ENCODE data around the gene ST6GALNAC1. TPM values are rescaled to one million over a fixed set of nuclear protein-coding genes. Genes with fewer than 3 reads are reported as not detected.

ST6GALNAC1 gene
- total and polyA plus RNA-seq, 2 of the 13 experiments (the other 11 are each of a cell fraction or from before 2014, with no cell fraction given): not detected

GRCh38 chr17:76672270-76672851 lies 28.8 kb upstream of the ST6GALNAC1 start (continued):
- TF ChIP-seq CBX1 (IDR thresholded peaks at IDR 0.05; ENCODE audit: low read depth) (no peak), MAX (IDR thresholded peaks at IDR 0.05) (no peak; the same call in 1 of the 2 replicates), AGO2 (optimal IDR thresholded peaks at IDR 0.05; ENCODE audit: low read depth, low read length) (no peak), ZFP36 (IDR thresholded peaks at IDR 0.05; ENCODE audit: borderline replicate concordance, low read depth, low read length, partially characterized antibody) (no peak), MATR3 (CRISPR knock-in tag; IDR thresholded peaks at IDR 0.05) (no peak), ZNF850 (CRISPR knock-in tag; conservative IDR thresholded peaks at IDR 0.05) (no peak), TFDP1 (CRISPR knock-in tag; IDR thresholded peaks at IDR 0.05; ENCODE audit: borderline replicate concordance) (peak; percentile 29; the same call in 1 of the 2 replicates), NKX3-1 (CRISPR knock-in tag; IDR thresholded peaks at IDR 0.05) (no peak), MZF1 (CRISPR knock-in tag; IDR thresholded peaks at IDR 0.05; ENCODE audit: borderline replicate concordance) (no peak), PRMT3 (CRISPR knock-in tag; IDR thresholded peaks at IDR 0.05; ENCODE audit: borderline replicate concordance, low read depth) (no peak), TCF7L2 (IDR thresholded peaks at IDR 0.05; ENCODE audit: low read depth, low read length) (no peak), ONECUT2 (CRISPR knock-in tag; IDR thresholded peaks at IDR 0.05) (peak; percentile 23; the same call in 1 of the 2 replicates), ZFP36L2 (CRISPR knock-in tag; IDR thresholded peaks at IDR 0.05) (no peak), SP5 (CRISPR knock-in tag; IDR thresholded peaks at IDR 0.05; ENCODE audit: borderline replicate concordance, low read depth) (peak; percentile 91), ZNF275 (CRISPR knock-in tag; IDR thresholded peaks at IDR 0.05; ENCODE audit: borderline replicate concordance) (no peak), CHD4 (IDR thresholded peaks at IDR 0.05; ENCODE audit: borderline replicate concordance, low read length) (no peak), ZNF263 (CRISPR knock-in tag; IDR thresholded peaks at IDR 0.05) (no peak), GATAD2A (CRISPR knock-in tag; IDR thresholded peaks at IDR 0.05) (no peak), IRF9 (CRISPR knock-in tag; IDR thresholded peaks at IDR 0.05; ENCODE audit: borderline replicate concordance) (no peak), HMG20B (CRISPR knock-in tag; conservative IDR thresholded peaks at IDR 0.05) (no peak; the same call in 1 of the 2 replicates), ZNF430 (CRISPR knock-in tag; IDR thresholded peaks at IDR 0.05) (peak; percentile 39), ZNF180 (CRISPR knock-in tag; IDR thresholded peaks at IDR 0.05; ENCODE audit: borderline replicate concordance, low read depth) (no peak), THAP8 (CRISPR knock-in tag; IDR thresholded peaks at IDR 0.05; ENCODE audit: borderline replicate concordance) (no peak), STAG1 (CRISPR knock-in tag; IDR thresholded peaks at IDR 0.05) (no peak), NR2F6 (IDR thresholded peaks at IDR 0.05) (no peak; the same call in 1 of the 2 replicates), NR2F6 (CRISPR knock-in tag; IDR thresholded peaks at IDR 0.05) (peak; percentile 37; the same call in 1 of the 2 replicates), ZNF513 (CRISPR knock-in tag; conservative IDR thresholded peaks at IDR 0.05) (no peak)

Data from HepG2 (cell line).